GM12892 (cell line): ENCODE measurements around the gene ZFHX3.
"Not testable (repeated sequence)": the region's sequence is repeated elsewhere in the genome, so short reads cannot be mapped to it uniquely, and the experiment has no call there.

Experiments
- DNase-seq: peaks from one replicate; pipeline ENCODE4 v3.0.0; 2011; ENCODE audit not compliant: insufficient read length
- FAIRE-seq: peaks from 2 replicates; lab custom pipeline; 2011; peaks lifted over from hg19 to GRCh38; lab: Jason Lieb, UNC
- POLR2A ChIP-seq: IDR thresholded peaks from 2 replicates; pipeline ENCODE4 v1.6.1; 2011; ENCODE audit warnings: low read depth, low read length, control low read depth
- POLR2AphosphoS5 ChIP-seq: IDR thresholded peaks from 2 replicates; pipeline ENCODE4 v1.6.1; 2011; ENCODE audit warnings: low read depth, low read length, control low read depth
- TAF1 ChIP-seq: IDR thresholded peaks from 2 replicates; pipeline ENCODE4 v1.6.1; 2011; ENCODE audit warnings: low read depth, mild to moderate bottlenecking, control low read depth, low read length, borderline replicate concordance

ZFHX3 gene

GRCh38 chr16:72990571-72990970 is 57.4 kb downstream of the ZFHX3 start:
- TF ChIP-seq POLR2AphosphoS5 = no peak
- DNase-seq (no peak), FAIRE-seq (no peak)

- FAIRE-seq (no peak), DNase-seq (no peak)
- TF ChIP-seq POLR2A (no peak), TAF1 (no peak)
Measured at GRCh38 chr16:72989579-72990551, 58.1 kb downstream of the ZFHX3 start.

- DNase-seq, FAIRE-seq: not testable (repeated sequence)
Measured at GRCh38 chr16:72989203-72989578, 58.7 kb downstream of the ZFHX3 start.

GRCh38 chr16:72988569-72988968 is 59.4 kb downstream of the ZFHX3 start:
- FAIRE-seq (no peak), DNase-seq (no peak)
- no peak for TF ChIP-seq POLR2AphosphoS5
- TF ChIP-seq POLR2A = no peak
- no peak for TF ChIP-seq TAF1

- TF ChIP-seq POLR2A (no peak), POLR2AphosphoS5 (no peak), TAF1 (no peak)
- DNase-seq (no peak), FAIRE-seq (no peak)
Measured at GRCh38 chr16:72987480-72987901, 60.4 kb downstream of the ZFHX3 start.

GRCh38 chr16:72985995-72986394 is 61.9 kb downstream of the ZFHX3 start:
- no peak for TF ChIP-seq TAF1
- FAIRE-seq (no peak), DNase-seq (no peak)

GRCh38 chr16:72985148-72985941 is 62.6 kb downstream of the ZFHX3 start:
- no peak for FAIRE-seq
- TF ChIP-seq TAF1 (no peak), POLR2AphosphoS5 (no peak), POLR2A (no peak)
- no peak for DNase-seq

- DNase-seq = no peak
- TF ChIP-seq TAF1 (no peak), POLR2A (no peak), POLR2AphosphoS5 (no peak)
- FAIRE-seq = no peak
Measured at GRCh38 chr16:72983728-72984350, 64.1 kb downstream of the ZFHX3 start.

GRCh38 chr16:72983241-72983640 is 64.7 kb downstream of the ZFHX3 start:
- TF ChIP-seq TAF1 = no peak
- TF ChIP-seq POLR2A = no peak
- TF ChIP-seq POLR2AphosphoS5 = no peak
- DNase-seq (no peak), FAIRE-seq (no peak)

GRCh38 chr16:72979974-72980373 is 68.0 kb downstream of the ZFHX3 start:
- no peak for FAIRE-seq

GRCh38 chr16:72978212-72978611 is 69.7 kb downstream of the ZFHX3 start:
- DNase-seq (no peak), FAIRE-seq (no peak)

More at GRCh38 chr16:72979974-72980373, 68.0 kb downstream of the ZFHX3 start:
- DNase-seq = no peak
- no peak for TF ChIP-seq POLR2A
- TF ChIP-seq POLR2AphosphoS5 = no peak

GRCh38 chr16:72977127-72977526 is 70.8 kb downstream of the ZFHX3 start:
- TF ChIP-seq POLR2A (no peak), POLR2AphosphoS5 (no peak), TAF1 (no peak)
- DNase-seq (no peak), FAIRE-seq (no peak)

More at GRCh38 chr16:72978212-72978611, 69.7 kb downstream of the ZFHX3 start:
- no peak for TF ChIP-seq TAF1
